GF-D8 (cell line): ENCODE data around the gene SMAD3.

Source experiments
- DNase-seq: peaks from one replicate; lab custom pipeline; 2025; lab: John Stamatoyannopoulos, UW

Gene SMAD3

DNA sequence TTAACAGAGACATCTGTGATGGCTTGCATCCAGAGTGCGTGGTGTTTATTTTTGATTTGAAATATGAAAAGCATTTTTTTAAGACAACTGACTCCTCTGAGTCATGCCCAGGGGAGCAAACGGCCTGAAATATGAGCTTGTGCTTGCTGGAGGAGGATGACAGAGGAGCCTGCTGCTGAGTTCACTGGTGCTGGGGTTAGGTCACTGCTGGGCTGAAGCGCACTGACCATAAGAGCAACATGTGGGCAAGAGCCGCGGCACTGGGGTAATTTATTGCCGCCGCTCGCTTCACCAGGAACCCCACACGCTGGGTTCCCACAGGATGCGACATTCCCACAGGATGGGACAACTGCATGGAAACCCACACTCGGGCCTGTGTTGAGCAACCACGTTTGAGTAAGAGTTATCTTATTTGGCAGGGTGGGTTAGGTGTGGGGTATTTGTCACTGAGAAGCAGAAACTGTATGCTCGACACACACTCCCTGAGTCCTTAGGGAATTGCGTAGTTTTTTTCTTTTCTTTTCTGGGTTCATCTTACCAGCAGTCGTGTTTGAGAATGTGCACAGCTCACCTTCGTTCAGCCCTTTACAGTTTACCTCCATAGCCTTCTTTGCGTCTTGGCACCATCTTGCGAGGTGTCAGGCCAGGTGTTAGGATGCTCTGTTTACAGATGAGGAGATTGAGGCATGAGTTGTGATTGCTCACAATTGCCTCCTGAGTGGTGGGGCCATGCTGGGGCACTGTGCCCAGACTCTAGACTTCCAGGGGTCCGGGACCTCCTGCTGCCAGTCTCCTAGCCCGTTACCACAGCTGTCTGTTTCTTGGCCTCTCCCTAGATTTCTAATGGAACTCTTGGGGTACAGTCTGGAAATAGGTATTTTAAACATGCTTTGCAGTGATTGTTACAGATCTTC, 60.4 kb downstream of the SMAD3 start:
- DNase-seq, result no peak

DNA sequence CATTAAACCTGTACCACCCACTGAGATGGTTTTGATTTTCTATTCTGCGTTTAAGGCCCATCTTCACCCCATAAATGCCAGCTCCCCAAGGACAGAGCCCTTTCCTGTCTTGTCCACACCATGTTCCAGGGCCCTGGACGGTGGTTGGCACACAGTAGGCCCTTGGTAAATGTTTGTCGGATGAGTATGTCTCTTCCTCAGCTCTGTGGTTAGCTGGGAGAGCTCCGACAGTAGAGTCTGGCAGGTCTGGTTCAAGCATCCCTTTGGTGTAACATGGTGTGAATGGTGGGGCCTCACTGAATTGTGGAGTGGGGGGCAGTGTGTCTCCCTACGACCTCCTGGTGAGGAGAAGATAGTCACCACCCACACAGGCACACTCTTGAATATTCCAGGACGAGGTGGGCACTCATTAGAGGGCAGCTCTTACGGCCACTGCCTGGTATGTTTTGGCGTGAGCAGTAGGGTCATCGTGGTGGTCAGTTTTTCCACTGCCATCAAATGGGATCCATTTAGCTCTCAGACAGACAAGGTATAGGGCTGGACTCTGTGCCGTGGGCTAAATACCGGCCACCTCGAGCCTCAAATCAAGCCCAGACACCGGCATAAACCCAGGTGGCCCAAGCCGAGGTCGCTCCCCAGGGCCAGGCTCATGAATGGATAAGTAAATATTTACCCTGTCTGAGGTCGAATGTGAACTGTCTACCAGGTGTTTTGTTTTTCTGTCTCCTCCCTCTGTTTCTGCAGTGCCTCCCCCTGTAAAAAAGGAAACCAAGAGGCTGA, 61.3 kb downstream of the SMAD3 start:
- DNase-seq, result no peak

DNA sequence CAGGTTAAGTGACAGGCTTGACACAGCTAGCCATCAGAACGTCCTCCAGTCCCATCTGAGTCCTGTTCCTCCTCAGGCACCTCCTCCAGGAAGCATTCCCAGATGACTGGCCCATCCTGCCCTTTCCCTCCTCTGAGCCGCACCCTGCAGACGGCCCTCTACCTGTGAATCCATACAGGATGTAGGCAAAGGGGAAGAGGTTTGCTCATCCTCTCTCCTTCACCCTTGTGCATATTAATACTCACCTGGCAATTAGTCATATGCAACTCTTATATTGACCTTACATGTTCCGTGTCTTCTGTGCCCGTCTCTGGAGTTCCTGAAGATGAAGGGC, 61.9 kb downstream of the SMAD3 start:
- DNase-seq, result no peak

DNA sequence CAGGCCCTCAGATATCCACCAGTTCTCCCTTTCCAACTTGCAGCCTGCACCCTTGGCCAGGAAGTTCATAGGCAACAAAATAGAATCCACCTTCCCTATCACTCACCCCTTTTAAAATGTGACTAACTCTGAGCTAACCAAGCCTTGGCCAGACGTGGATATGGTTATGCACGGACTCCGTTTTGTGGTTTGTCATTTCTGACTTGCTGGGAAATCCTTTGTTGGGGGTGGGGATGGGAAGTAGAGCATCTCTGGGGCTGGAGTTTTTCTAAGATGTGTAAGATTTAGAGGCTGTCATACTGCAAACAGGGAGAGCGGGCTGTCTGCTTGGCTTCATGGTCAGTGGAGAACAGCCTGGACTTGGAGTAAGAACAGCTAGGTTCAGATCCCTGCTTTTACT, 62.6 kb downstream of the SMAD3 start:
- DNase-seq, result no peak

DNA sequence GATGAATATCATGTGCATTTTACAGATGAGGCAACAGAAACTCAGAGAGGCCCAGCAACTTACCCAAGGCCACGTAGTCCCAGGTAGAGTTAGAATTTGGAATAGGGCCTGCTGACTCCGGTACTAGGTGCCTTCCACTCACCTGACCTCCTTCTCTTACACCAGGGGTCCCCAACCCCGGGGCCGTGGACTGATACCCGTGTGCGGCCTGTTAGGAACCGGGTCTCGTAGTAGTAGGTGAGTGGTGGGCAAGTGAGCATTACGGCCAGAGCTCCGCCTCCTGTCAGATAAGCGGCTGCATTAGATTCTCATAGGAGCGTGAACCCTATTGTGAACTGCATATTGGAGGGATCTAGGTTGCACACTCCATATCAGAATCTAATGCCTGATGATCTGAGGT, 64.8 kb downstream of the SMAD3 start:
- no peak for DNase-seq

DNA sequence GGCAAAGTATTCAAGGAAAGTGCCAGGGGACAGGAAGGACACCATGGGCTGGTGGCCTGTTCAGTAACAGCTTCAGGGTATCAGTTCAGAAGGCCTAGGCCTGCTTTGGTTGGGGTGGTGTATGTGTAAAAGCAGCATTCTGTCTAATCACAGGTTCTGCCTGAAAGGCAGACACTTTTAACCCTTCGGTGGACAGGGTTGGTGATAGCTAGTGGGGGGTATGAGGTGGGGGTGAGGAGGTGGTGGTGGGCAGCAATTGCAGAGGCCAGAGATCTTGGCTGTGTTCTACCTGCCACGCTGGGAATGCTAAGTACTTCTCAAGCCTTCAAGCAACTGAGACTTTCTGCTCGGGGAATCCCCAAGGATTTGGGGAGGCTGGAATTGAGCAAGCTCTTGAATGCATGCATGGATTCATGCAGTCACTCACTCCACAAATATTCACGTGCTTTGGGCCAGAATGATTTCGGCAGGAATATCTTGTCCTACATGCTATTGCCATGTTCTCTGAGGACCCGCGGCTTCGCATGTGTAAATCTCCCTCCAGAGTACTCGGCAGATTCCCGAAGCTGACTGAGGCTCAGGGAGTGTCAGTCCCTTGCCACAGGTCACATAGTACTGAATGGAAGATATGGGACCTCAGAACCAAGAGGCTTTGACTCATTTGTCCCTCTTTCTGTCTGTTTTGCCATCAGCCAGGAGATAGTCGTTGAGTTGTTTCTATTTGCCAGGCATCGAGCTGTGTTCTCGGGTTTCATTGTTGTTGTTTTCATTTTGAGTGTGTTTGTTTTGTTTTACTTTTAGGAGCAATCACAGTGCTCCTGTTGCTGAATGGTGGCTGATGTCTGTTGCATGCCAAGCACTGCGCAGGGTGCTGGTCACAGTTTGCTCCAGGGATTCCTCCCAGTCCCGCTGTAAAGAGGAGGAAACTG, 65.5 kb downstream of the SMAD3 start:
- DNase-seq, result no peak

DNA sequence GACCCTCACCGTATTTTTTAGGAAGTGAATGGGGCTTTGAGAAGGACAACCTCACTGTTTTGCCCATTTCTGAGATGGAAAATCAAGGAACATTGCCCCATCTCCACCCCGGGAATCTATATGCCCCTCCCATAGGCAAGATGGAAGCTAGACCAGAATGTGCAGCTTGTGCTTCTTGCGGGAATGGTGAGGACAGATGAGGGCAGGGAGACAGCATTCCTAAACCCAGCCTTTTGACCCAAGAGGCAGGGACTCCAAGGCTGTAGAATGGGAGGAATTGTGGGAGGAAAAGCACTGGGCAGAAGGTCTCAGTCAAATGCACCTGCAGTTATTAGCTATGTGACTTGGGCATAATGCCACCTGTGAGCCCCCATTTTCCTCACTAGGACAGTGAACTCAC, 66.9 kb downstream of the SMAD3 start:
- no peak for DNase-seq

DNA sequence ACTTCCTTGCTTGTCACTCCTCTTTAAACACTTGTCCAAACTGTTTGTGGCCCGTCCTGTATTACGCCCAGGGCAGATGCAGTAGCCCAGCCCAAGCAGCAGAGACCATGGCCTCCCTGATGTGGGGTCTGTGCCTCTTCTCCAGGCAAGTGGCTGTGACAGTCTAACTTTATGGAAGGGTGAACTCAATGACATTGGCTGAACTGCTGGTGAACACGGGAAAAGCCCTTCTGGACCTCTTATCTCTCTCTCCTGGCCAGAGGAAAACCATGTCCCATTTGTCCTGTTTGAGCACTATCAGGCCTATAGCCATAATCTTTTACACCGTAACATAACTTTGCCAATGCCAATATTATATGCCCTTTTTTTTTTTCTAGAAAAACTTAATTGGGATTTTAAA, 67.6 kb downstream of the SMAD3 start:
- no peak for DNase-seq

DNA sequence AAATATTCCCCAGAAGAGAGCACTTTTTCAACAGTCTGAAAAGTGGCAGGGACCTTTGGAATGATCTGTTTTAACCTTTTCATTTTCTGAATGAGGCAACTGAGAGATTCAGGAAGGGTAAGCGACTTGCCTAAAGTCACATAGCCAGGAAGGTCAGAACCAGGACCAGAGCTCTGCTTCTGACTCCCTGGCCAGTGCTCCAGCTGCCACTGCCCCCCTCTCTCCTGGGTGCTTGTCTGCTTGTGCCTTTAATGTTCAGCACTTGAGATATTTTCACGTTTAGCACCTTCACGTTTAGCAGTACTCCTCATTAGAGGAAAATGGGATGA, 68.3 kb downstream of the SMAD3 start:
- no peak for DNase-seq

DNA sequence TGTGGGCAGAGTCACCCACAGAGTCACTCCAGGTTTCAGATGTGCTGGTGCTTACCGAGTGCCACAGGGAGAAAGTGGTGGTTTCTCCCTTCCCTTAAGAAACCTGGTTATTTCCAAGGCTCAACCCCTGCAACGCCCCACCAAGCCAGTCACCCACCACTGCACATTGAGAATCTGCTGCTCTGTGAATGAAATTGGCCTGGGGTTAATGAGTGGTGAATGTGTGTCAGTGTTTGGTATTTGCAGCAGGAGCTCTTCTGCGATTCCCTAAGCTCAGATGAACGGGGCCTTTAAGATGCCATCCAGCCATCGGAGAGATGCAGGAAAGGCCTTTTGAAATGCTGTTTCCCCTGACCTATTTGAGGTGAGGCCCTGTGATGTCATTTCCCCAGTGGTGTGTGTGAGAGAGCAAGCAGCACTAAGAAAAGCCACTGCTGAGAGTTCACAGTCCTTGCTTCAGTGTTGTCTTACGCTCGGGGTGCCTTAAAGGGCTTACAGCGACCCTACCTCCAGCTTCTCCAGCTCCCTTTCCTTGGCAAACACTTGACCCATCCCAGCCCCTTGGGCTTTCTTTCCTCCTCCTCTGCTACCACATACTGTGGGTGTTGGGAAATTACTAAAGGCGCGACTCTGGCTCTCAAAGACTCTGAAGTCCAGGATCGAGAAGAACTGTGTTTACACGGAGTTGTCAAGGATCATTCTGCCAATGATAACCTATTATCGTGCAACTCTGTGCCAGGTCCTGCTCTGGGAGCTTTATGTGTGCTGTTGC, 68.9 kb downstream of the SMAD3 start:
- no peak for DNase-seq

DNA sequence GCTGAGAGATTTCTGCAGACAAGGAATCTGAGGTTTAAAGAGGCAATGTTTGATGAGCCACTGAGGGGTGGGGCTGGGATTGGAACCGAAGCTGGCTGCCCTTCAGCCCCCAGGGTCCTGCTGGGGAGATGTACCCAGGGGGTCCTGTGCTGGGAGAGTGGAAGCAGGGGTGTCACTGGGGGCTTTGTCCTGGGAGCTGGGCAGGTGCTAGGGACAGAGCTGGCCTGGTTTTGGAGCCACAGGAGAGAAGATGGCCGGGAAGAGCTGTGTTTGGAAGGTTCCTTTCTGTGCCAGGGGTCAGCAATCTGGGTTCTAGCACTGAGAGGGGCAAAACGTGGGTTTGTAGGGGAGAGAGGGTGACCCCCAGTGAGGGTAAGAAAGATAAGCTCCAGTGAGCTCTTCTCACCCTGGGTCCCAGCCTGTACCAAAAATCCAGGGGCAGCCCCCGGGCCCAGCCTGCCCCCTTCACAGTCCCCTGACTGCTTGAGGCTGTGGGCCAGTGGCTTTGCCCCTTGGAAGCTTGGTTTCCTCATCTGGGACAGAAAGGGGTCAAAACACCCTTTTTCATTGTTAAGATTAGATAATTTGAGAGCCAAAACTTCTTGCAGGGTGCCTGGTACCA, 69.6 kb downstream of the SMAD3 start:
- no peak for DNase-seq

DNA sequence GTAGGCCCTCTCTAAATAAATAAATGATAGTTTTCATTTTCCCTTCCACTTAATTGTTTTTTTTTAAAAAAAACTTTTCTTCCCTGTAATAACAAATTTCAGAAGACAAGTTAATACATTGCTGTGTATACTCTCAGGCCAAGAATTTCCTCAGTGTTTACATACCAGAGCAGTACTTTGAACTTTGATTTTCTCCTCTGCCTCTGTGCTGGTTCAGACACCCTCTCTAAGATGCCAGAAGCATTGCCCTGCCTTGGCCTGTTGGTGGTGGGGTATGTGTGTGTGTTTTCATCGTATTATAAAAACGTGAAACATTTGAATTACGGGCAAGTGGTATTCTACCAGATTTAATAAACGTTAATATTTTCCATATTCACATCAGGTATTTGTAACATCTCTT, 70.1 kb downstream of the SMAD3 start:
- no peak for DNase-seq

DNA sequence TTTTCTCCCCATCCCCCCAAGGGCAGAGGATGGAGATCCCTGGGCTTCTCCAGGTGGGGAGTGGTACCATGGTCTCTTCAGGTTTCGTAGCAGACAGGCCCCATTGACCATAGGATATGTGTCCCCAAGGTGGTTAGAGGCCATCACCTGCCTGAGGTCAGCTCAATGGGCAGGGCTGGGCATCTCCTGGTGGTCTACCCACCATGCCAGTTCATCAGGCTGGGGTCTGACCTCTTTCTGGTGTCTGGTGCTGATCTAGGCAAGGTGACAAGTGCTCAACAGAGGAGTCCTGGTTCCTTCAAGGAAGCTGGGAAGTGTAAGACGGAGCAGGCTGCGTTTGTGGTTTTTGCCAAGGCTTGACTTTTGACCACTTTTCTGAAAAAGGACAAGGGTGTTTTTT, 71.4 kb downstream of the SMAD3 start:
- no peak for DNase-seq

DNA sequence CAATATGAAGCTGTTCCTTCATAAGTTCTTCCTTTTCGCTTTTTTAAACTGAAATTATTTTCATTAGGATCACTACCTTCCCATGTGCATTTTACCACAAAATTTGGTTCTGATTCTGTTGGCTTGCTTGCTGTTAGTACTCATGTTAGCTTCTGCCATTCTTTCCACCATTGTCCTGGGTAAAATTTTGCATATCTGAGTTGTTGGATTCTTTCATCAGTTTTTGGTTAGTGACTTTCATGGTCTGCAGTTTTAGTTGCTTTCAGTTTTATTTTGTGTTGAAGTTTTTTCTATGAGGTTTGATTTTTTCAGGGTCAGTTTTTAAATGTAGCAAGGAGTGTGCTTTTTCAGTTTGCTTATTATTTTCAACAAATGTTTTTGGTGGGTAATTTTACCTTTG, 71.9 kb downstream of the SMAD3 start:
- no peak for DNase-seq

DNA sequence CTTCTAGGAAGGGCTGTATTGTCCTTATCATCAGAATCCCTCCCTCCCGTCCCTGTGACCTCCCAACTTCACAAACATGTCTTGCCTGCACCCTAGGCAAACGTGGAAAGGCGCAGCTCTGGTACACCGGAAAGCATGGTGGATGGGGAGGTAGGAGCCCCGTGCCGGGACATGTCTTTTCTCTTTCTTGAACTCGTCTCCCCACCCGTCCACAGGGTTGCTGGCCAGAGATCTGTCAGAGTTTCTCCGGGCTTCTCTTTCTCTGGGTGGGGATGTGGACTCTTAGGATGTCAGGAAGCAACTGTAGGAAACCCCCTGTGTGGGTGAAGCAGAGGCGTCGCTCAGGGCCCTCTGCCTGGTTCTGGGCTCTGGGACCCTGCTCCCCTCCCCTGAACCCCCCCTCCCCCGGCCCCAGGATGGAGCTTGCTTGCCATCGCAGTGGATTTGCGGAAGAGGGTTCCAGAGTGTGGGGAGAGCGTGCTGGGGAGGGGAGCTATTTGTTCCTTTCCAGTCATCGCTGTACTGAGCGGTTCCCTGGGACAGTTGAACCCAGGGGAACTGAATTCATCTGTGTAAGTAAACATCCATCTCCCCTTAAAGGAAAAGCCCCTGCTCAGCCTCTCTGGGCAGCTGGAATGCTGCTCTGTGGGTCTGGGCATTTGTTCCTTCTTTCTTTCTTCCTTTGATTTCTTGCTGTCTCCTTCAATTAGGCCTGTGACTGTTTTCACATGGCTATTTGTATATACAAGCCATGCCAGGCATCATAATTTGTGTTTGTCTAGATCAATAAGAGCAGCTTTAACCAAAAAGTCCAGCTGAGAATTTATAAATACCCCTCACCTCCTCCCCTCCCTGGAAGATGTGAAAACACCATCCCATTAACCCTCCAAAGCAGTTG, 72.8 kb downstream of the SMAD3 start:
- DNase-seq, result no peak

DNA sequence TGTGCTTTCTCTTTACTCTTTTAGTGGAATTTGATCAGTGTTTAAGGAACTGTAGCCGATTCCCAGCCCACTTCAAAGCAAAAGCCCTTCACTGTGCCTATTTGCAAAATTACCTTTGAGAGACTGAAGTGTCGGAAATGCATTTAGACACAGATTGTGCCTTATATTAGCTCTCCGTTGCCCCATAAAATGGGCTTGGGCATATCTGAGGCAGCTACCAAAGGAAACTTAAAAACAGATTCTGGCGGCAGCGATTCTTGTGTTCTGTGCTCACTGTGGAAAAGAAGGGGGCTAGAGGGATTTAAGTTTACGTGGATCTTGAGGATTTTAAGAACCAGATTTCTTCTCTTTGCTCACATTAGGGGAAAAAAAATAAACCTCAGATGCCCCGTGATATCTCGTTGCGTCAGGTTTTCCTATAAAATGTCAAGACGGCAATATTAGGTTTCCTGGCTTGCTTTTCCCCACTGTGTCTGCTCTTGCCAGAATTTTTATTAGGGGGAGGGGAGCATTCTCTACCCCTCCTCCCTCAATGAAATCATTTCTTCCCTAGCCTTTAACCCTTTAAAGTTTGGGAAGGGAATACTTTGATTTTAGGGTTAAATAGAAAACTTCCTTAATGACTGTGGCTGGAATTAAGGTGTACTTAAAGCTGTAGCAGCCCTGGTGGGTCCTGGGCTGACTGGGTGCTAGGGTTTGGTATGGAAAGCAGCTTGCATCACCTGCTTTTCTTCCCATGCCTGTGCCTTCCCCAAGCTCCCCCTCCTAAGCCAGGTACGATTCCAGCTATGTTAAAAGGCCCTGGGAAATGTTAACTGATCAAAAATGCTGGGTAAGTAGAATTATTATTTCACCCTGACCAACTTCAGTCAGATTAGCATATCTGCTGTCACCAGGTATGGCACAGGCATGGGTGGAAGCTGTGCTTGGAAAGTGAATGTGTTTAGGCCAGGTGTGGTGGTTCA, 73.8 kb downstream of the SMAD3 start:
- no peak for DNase-seq

DNA sequence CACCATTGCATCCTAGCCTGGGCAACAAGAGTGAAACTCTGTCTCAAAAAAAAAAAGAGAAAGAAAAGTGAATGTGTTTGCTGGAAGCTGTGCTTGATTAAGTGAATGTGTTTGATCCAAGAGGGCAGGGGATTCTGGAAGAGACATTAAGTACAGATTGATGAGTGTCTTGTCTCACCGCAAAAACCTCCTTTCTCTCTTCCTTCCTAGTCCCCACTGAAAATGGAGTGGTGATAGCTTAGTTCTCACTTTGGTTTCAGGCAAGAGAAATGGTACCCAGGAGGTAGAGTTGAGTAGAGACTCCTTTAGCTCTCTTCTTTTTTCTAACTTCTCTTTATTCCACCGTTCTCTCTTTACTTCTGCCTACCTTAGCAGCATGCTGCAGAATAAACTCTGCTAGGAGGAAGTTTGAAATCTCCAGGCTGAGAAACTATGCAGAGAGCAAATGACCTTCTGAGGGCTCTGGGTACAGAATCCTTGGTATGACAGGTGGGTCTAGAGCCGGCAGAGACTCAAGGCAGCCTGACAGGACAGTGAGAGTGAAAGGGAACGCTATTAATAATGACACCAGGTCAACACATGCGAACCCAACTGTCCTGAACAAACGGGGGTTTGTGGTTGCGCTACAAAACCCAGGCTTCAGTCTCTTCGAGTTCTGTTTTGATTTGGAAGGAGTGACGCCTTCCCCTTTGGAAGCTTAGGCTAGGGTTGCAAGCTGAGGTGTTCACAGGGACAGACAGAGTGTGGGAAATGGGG, 74.9 kb downstream of the SMAD3 start:
- DNase-seq, result no peak

DNA sequence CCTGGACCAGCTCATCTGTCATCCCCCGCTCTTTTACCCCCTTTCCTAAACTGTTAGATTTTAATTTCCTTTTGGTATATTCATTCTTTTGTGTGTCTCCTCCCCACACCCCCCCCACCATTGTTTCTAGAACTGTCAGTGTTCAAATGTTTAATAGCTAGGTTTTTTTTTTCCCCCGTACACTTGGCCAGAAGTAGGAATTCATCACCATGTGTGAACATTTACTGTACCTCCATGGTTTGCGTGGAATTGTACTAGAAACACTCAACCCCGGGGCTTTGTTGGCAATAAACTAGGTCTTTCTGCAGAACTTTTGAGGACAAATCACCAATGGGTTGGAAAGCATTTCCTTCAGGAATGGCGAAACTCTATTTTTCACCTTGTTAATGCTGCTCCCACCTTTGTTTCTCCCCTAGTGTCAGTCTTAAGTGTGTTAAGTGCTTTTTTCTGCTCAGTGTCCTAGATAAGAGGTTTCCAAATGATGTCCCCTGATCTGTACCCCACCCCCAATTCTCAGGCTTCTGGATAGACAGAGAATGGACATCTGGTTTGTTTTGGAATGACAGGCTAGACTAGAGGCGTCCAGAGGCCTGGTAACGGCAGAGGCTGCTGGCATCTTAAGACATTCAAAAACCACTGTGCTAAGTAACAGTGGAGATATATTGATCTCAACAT, 76.8 kb downstream of the SMAD3 start:
- DNase-seq, result no peak
